ENCODE data around the gene CHD6.

CHD6 gene

GRCh38 chr20:41453010-41453950 lies 164.9 kb downstream of the CHD6 start:
- Histone ChIP-seq H3K9me3 (ENCODE audit: control insufficient read depth, insufficient read depth, low read depth, low read length) (no peaks in the 10 kb centered on the region), H3K27ac (ENCODE audit: extremely low read depth, low read depth, low read length) (no peak overlapping the region), H3K4me3 (ENCODE audit: low read depth, low read length) (no peak overlapping the region), H3K36me3 (ENCODE audit: control insufficient read depth in 2 of 2, insufficient read depth in 1 of 2, low read length in 2 of 2) (peaks cover 4 to 89% of the 10 kb centered on the region in 2 experiments; a peak in 2 of 3 replicates), H3K4me1 (ENCODE audit: control insufficient read depth, insufficient read depth, low read length) (no peaks in the 10 kb centered on the region)
- TF ChIP-seq ZNF155 (tag by site-specific recombination; IDR thresholded peaks at IDR 0.05) (no peak), ZNF114 (tag by site-specific recombination; IDR thresholded peaks at IDR 0.05) (no peak), ZNF354C (tag by site-specific recombination; IDR thresholded peaks at IDR 0.05; ENCODE audit: borderline replicate concordance, low read depth) (no peak), ZNF658 (tag by site-specific recombination; IDR thresholded peaks at IDR 0.05) (no peak), RBAK (tag by site-specific recombination; IDR thresholded peaks at IDR 0.05) (no peak), ZNF677 (tag by site-specific recombination; IDR thresholded peaks at IDR 0.05) (no peak), ZNF2 (tag by site-specific recombination; IDR thresholded peaks at IDR 0.05) (no peak), OSR2 (tag by site-specific recombination; IDR thresholded peaks at IDR 0.05) (no peak), ZFP3 (tag by site-specific recombination; IDR thresholded peaks at IDR 0.05; ENCODE audit: low read depth) (no peak), ZNF76 (tag by site-specific recombination; IDR thresholded peaks at IDR 0.05; ENCODE audit: borderline replicate concordance, low read depth) (no peak), ZNF23 (tag by site-specific recombination; IDR thresholded peaks at IDR 0.05; ENCODE audit: borderline replicate concordance) (no peak), ZNF157 (tag by site-specific recombination; IDR thresholded peaks at IDR 0.05) (no peak), ZFP41 (tag by site-specific recombination; IDR thresholded peaks at IDR 0.05; ENCODE audit: borderline replicate concordance) (no peak), TCF7L2 (IDR thresholded peaks at IDR 0.05; ENCODE audit: borderline replicate concordance, low read depth, low read length) (no peak)
- TF ChIP-seq, protein P1, sequence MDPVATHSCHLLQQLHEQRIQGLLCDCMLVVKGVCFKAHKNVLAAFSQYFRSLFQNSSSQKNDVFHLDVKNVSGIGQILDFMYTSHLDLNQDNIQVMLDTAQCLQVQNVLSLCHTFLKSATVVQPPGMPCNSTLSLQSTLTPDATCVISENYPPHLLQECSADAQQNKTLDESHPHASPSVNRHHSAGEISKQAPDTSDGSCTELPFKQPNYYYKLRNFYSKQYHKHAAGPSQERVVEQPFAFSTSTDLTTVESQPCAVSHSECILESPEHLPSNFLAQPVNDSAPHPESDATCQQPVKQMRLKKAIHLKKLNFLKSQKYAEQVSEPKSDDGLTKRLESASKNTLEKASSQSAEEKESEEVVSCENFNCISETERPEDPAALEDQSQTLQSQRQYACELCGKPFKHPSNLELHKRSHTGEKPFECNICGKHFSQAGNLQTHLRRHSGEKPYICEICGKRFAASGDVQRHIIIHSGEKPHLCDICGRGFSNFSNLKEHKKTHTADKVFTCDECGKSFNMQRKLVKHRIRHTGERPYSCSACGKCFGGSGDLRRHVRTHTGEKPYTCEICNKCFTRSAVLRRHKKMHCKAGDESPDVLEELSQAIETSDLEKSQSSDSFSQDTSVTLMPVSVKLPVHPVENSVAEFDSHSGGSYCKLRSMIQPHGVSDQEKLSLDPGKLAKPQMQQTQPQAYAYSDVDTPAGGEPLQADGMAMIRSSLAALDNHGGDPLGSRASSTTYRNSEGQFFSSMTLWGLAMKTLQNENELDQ (tag by site-specific recombination; IDR thresholded peaks at IDR 0.05; ENCODE audit: low read depth) = no peak
- TF ChIP-seq, protein P2, sequence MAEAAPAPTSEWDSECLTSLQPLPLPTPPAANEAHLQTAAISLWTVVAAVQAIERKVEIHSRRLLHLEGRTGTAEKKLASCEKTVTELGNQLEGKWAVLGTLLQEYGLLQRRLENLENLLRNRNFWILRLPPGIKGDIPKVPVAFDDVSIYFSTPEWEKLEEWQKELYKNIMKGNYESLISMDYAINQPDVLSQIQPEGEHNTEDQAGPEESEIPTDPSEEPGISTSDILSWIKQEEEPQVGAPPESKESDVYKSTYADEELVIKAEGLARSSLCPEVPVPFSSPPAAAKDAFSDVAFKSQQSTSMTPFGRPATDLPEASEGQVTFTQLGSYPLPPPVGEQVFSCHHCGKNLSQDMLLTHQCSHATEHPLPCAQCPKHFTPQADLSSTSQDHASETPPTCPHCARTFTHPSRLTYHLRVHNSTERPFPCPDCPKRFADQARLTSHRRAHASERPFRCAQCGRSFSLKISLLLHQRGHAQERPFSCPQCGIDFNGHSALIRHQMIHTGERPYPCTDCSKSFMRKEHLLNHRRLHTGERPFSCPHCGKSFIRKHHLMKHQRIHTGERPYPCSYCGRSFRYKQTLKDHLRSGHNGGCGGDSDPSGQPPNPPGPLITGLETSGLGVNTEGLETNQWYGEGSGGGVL (tag by site-specific recombination; IDR thresholded peaks at IDR 0.05) = no peak
- POLR2A ChIA-PET = no interaction called here
- CTCF ChIA-PET = no interaction called here

DNA sequence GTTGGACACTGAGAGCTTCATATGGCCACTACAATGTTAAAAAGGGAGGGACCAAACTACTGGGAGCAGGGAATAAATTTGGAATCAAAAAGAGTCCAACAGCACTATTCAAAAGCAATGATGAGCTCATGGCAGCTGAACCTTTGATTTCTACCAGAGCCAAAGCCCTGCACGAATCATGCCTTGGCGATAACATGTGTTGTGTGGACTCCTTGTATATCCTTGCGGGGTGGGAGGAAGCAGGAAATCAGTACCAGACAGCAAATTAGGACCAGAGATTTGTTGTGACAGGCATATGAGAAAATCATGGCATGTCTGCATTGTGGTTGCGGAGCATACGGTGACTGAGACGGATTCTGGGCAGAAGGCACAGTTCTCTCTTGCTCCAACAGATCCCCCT lies 166.0 kb downstream of the CHD6 start:
- ChIA-PET POLR2A (no interaction called here), CTCF (no interaction called here)
- peaks cover 4 to 94% of the 10 kb centered on the region in 2 experiments; a peak in 2 of 3 replicates for H3K36me3 ChIP-seq (ENCODE audit: control insufficient read depth in 2 of 2, insufficient read depth in 1 of 2, low read length in 2 of 2)
- H3K27ac ChIP-seq (ENCODE audit: extremely low read depth, low read depth, low read length) = no peak overlapping the region
- no peaks in the 10 kb centered on the region for H3K4me1 ChIP-seq (ENCODE audit: control insufficient read depth, insufficient read depth, low read length)
- H3K9me3 ChIP-seq (ENCODE audit: control insufficient read depth, insufficient read depth, low read depth, low read length) = no peaks in the 10 kb centered on the region
- no peak overlapping the region for H3K4me3 ChIP-seq (ENCODE audit: low read depth, low read length)
- no peak for TF ChIP-seq GLI4 (tag by site-specific recombination; IDR thresholded peaks at IDR 0.05)
- no peak for TF ChIP-seq ZNF837 (tag by site-specific recombination; IDR thresholded peaks at IDR 0.05)
- TF ChIP-seq, protein P3, sequence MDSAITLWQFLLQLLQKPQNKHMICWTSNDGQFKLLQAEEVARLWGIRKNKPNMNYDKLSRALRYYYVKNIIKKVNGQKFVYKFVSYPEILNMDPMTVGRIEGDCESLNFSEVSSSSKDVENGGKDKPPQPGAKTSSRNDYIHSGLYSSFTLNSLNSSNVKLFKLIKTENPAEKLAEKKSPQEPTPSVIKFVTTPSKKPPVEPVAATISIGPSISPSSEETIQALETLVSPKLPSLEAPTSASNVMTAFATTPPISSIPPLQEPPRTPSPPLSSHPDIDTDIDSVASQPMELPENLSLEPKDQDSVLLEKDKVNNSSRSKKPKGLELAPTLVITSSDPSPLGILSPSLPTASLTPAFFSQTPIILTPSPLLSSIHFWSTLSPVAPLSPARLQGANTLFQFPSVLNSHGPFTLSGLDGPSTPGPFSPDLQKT (IDR thresholded peaks at IDR 0.05; ENCODE audit: borderline replicate concordance, low read depth, low read length) = no peak
- TF ChIP-seq ZEB2 (tag by site-specific recombination; IDR thresholded peaks at IDR 0.05) = no peak
- TF ChIP-seq ZNF529 (tag by site-specific recombination; IDR thresholded peaks at IDR 0.05; ENCODE audit: insufficient replicate concordance) = no peak
- TF ChIP-seq ZNF302 (tag by site-specific recombination; IDR thresholded peaks at IDR 0.05; ENCODE audit: low read depth) = no peak
- no peak for TF ChIP-seq ZFP37 (tag by site-specific recombination; IDR thresholded peaks at IDR 0.05)
- TF ChIP-seq ZXDB (tag by site-specific recombination; IDR thresholded peaks at IDR 0.05) = no peak
- no peak for TF ChIP-seq OSR2 (tag by site-specific recombination; IDR thresholded peaks at IDR 0.05)
- TF ChIP-seq ZBTB26 (tag by site-specific recombination; optimal IDR thresholded peaks at IDR 0.05) = no peak
- TF ChIP-seq ZNF132 (tag by site-specific recombination; IDR thresholded peaks at IDR 0.05; ENCODE audit: borderline replicate concordance) = no peak
- TF ChIP-seq ZNF366 (tag by site-specific recombination; conservative IDR thresholded peaks at IDR 0.05) = no peak
- TF ChIP-seq KLF7 (tag by site-specific recombination; IDR thresholded peaks at IDR 0.05; ENCODE audit: borderline replicate concordance) = no peak
- no peak for TF ChIP-seq ZNF48 (tag by site-specific recombination; IDR thresholded peaks at IDR 0.05)
- TF ChIP-seq ZNF530 (tag by site-specific recombination; IDR thresholded peaks at IDR 0.05; ENCODE audit: low read depth) = no peak
